Colon (tissue), 2 donors: ENCODE results near the gene ORAI1.
"Not testable (repeated sequence)": the region's sequence is repeated elsewhere in the genome, so short reads cannot be mapped to it uniquely, and the experiment has no call there.

Experiments
- FAIRE-seq: peaks from 2 replicates; lab custom pipeline; 2012; peaks lifted over from hg19 to GRCh38; lab: Jason Lieb, UNC
- donor health status: control.
- donor health status: control.

The ORAI1 gene

DNA sequence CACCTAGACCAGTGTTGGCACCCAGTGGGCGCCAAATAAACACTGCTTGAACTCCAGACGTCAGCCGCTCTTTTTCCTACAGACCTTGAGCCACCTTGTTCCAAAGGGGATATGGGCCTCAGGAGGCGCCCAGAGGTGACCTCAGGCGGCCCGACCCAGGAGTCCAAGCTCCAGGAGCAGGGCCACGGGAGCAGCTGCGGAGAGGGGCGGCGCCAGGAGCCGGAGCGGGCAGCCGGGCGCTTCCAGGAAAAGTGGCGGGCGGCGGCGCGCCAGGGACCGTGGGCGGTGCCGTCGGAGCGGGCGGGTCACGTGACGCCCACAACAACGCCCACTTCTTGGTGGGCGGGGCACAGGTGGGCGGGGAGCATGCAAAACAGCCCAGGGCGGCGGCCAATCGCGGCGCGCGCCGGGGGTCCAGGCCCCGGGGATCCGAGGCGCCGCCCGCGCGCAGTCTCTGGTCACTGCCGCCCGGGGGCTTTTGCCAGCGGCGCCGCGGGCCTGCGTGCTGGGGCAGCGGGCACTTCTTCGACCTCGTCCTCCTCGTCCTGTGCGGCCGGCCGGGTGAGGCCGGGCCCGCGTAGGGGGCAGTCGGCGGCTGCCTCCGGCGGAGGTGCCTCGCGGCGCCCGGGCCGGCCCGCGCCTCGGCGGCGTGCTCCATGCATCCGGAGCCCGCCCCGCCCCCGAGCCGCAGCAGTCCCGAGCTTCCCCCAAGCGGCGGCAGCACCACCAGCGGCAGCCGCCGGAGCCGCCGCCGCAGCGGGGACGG lies at the start of gene ORAI1:
TSS of gene ORAI1 (plus strand) at position 444 of the 766 bp plus-strand sequence.
- FAIRE-seq, result no peak

DNA sequence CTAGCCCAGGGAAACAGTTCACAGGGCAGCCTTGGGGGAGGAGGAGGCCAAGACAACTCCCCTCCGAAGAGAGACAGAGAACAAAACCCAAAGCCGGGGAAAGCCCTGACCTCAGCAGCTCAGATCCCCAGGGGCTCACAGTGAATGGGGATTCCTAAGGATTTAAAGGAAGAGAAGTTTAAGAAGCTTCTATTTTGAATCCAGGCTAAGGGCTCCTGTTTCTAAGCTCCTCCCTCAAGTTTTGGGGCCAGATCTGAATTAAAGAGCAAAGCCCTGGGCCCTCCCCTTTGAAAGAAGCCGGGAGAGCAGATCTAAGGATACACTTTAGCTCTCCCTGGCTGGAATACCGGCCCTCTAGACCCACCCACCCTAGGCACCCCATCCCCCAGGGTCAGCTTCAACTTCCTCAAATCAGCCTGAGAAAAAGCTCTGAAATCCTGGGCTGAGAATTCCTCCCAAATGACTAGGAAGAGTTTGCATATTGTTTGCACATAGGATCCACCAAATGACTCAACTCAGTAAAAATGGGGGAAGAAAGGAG lies 49.4 kb upstream of the ORAI1 start:
- no peak for FAIRE-seq

DNA sequence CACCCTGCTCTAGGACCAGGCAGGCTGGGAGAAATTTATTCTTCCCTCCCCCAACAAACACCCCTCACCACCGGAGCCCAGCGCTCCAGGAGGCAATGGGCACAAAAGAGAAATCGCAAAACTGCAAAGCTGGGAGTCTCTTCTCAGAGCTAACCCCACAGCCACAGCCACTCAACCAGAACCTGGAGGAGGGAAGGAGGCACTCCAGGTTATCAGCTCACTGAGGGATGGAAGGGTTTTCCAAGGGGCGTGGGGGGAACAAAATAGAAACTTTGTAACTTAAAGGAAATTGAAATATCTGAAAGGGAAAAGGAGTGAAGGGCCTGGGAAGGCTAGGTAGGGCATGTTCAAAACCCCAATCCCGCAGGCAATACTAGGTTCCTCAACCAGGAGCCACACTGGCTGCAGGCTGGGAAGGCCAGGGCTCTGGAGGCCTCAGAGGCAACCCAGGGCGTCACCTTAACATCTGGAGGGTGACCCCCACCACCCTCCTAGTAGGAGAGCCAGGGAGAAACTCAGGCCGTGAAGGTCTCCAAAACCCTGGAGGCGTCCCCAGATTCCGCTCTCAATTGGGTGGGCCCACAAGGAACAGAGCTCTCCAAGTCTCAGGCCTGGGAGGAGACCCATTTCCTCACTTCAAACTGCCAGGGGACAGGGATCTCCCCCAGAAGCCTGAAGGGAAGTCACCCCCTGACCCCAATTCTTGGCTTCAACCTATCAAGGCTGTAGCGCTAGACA lies 48.7 kb upstream of the ORAI1 start:
- no peak for FAIRE-seq

DNA sequence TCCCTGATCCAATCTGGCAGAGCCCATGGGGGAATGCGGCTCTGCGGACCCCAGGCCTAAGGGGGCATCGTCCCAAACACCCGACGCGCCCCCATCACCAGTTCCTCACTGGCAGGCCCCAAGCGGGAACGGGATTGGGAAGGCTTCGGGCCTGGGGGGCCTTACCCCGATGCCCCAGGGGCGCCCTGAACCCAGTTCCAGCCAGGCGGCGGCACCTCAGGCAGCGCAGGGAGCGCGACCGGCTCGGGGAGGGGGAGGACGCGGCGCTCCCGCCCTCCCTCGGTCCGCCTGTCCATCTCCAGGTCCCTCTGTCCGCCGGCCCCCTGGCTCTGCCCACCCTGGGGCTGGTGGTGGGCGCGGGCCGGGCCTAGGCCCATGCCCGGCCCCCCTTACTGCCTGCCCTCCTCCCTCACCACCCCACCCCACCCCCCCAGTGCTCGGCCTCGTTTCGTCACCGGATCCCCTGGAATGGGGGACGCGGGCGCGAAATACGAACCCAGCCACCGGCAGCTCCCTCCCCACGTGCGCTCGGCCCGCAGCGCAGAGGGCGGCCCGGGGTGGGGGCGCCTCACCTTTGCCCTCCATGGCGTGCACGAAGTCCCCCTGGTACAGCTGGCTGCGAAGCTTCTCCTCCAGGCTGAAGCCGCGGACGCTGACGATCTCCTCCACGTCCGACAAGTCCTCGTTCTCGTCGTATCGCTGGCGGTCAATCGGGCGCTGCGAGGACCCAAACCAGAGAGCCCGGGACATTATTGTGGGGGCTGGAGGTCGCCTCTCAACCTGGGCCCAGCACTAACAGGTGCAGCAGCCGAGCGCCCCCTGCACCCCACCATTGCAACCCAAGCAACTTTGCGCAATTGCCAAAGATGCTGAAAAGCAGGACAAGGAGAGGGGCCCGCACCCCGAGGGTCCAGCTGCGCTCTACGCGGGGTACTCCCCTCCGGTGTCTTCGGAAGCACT lies 47.8 kb upstream of the ORAI1 start:
- no peak for FAIRE-seq

DNA sequence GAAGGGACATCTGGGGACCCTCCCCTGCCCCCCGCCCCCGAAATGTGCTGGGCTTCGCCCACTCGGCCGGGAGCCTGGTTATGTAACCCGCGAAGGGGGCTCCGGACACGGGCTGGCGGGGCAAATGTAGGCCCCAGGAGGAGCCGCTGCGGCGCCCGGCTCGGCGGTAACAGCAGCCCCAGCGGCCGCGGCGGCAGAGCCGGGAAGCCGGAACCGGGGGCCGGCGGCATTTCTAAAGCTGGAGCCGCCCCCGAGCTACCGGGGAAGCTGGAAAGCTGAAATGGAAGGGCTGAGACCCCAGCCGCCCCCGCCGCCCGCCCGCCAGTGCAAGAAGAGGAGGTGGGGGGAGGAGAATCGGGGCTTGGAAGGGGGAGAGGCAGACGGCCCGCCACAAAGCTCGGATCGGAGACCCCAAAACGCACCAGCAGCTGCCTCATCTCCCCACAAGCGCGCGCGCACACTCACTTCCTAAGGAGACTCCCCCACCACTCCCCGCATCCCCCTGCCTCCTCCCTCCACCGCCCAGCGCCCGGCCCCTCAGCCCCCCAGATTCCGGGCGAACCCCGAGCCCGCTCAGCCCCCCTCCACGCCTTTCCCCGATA lies 47.0 kb upstream of the ORAI1 start:
- no peak for FAIRE-seq

DNA sequence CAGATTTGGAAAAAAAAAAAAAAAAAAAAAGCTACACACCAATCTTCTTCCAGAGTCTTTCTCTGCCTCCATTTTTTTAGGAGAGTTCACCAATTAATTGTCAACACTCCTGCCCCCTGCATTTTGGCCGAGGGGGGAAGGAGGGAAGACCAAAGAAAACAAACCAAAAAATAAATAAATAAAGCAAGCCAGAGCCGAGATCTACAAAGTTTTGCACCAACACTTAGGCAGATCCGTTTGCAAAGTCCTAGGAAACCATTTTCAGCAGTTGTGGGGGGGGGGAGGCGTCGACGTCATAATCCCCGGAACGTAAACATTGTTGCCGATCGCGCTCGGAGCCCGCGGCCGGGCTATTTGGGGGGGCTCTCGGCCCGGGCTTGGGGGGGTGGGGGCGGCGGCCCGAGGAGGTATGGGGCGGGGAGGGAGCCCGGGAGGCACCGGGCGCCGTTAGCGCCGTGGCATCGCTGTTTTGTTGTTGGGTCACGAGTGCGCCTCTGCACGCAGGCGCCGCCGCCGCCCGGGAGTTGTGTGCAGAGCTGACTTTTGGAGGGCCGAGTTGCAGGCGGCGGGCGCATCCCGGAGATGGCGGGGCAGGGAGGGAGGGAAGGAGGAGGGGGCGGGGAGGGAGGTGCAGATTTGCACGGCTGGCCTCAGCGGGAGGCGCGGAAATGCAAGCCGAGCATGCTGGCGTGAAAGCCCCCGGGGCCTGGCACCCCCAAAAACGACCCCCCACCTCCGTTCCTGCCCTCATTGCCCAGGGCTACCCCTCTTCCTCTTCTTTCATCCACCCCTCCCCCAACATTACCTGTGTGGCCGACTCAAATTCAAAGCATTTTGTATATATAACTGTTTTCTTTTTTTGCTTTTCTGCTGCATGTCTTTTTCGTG lies 46.1 kb upstream of the ORAI1 start:
- no peak for FAIRE-seq

DNA sequence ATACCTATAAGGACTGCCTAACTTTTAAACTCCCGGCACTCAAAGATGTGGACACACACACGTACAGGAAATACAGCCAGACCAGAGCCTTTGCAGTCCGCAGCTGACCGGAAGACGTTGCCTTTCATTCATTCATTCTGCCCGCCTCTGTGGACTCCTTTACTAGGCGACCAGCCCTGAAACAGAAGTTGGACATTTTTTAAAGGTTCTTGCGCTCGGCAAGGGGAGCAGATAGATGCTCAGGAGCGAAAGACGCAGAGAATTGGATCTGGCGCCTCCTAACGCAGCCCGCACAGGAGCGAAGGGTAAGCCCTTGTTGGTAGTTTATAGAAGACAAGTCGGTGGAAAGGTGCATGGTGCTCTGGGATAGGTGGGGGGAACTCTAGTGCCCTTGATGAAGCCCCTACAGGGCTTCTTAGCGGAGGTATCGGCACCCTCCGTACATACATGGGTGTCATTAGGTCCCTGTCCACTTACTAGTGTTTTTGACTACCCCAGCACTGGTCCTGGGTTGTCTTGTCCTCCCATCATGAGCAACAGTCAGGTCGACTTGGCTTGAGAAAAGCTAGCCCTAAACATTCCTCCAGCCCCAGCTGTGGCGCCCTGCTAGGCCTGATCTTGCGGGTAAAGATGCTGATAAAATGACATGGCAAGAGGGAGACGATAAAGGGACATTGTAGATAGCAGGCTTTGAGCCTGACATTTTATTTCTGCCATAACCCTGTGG lies 45.2 kb upstream of the ORAI1 start, which contains the start of gene KDM2B:
TSS of gene KDM2B (minus strand) at position 65 of the 727 bp plus-strand sequence. CDS start 112 bp downstream, outside the sequence.
- no peak for FAIRE-seq

DNA sequence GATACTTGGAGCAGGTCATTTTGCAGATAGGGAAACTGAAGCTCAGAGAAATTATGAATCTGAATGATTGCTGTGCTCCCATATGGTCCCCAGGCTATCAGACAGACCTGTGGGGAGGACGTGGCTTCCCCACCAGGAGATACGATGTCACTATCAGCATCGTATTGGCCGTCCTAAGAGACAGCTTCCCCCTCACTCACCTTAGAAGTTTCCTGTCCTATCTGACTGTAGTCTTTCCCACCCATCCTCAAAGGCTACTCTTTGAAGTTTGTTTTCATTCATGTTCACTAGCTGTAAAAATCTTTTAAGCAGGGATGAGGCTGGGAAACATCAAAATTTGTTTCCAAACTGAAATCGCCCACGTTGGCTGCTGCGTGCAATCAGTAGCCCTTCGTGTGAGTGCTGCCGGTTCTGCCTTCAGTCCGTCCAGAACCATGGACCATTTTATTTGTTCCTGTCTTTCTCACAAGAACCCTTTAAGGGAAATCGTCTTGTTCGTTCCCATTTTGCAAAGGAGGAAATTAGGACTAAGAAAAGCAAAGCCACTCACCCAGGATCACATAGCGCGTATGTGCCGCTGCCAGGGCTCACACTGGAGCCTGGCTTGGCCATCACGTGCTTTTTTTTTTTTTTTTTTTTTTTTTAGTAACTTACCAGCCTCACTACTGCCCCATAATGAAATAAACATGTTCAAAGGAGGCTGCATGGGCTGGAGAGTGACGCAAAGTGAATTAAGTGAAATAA lies 44.5 kb upstream of the ORAI1 start:
- no peak for FAIRE-seq

DNA sequence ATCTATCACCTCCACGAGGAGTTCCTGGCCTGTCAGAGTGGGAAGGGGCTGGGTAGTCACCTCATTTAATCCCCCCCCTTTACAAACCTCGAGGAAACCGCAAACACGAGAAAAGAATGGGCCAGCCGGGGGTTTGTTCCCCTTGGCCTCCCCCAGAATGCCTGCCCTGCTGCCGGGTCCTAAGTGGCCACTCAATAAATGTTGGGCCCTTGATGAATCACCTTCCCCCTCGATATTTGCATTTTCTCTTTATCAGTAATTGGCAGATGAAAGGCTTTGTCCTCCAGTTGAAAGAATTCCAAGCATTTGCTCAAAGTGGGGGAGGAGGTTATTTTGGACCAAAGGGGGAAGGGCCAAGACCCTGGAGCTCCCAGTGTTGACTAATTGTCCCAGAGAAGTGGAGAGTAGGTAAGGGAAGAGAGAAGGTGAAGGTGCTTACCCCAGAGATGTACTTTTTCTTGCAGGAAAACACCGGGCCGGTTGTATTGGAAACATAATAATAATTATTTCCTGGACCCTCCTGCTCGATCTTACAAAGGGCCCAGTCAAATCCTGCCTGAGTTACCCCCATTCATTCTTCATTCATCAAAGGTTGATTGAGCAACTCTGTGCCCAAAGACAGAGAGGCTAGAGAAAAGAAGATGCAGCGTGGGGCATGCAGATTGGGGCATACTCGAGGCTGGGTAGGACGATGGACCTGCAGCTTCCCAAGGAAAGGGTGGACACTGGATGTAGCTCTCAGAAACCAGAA lies 43.6 kb upstream of the ORAI1 start:
- no peak for FAIRE-seq

DNA sequence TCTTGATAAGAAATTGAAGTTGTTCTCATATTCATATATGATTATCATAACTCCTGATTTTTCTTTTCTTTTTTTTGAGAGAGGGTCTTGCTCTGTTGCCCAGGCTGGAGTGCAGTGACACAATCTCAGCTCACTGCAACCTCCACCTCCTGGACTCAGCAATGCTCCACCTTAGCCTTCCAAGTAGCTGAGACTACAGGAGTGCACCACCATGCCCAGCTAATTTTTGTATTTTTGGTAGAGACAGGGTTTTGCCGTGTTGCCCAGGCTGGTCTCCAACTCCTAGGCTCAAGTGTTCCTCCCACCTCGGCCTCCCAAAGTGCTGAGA lies 43.0 kb upstream of the ORAI1 start:
- FAIRE-seq, result not testable (repeated sequence)

DNA sequence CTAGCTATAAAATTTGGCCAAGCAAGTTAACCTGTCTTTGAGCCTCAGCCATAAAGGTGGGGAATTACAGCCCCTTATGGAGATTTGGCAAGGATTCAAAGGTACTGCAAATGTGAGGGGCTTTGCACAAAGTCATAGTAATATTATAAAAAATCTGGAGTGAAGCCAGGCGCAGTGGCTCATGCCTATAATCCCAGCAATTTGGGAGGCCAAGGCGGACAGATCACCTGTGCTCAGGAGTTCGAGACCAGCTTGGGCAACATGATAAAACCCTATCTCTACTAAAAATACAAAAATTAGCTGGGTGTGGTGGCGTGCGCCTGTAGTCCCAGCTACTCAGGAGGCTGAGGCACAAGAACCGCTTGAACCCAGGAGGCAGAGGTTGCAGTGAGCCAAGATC lies 41.4 kb upstream of the ORAI1 start:
- not testable (repeated sequence) for FAIRE-seq

DNA sequence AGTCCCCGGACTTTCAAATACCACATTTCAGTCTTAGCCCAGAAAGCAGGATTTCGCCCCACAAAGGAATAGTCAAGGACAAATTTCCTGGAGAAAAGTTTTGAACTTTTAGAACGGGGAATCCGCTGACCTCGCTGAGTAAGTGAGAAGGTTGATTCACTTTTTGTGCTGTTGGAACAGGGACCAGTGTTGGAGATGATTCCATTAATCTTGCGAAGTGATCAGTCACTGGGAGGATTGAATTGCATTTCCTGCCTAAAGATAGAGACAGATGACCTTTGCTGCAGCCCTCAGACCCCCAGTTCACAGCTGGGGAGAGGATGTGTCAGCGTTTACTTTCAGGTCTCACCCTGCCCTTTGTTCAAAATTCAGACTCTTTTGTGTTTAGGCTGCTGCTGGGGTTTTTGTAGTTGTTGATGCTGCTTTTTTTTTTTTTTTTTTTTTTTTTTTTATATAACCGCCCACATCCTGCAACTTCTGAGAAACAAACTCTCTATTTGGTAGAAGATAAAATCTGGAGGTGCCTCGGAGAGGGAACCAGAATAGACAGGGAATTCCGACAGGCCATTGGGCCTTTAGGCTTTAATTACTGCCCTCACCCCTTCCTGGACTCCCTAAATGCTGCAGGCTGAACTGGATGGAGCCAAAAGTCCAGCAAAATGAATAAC lies 35.7 kb upstream of the ORAI1 start:
- no peak for FAIRE-seq

DNA sequence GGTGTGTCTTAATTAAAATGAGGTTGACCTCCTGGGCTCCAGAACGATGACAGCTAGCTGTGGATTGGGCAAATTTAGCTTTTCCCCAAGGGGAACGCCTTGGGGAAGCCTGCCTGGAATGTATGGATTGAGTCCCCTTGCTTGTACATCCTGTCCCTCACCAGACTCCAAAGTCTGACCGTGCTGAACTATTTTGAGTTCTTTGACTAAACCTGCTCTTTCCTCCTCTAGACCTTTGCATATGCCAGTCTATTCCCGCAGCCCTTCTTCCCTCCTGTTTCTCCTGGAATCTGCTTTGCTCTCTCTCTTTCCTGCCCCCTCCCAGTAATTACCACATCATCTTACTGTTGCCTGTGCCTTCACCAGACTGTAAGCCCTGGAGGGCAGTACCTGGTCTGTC lies 34.0 kb upstream of the ORAI1 start:
- no peak for FAIRE-seq

DNA sequence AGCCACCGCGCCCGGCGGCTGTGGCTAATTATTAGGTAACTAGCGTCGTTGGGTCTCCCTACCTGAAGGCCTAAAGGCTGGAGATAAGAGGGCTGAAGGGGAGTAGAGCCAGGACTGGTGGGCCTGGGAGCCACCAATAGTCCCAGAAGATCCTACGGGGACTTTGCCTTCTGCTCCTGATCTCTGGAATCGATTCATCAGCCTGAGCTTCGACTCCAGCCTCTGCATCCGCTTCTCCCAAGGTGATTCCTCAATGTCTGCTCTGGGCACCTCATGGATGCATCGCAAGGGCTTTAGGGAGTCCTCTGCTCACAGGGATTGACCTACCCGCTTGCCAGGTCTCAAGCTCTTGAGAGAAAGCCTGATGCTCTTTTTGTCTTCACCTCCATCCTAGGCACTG lies 30.8 kb upstream of the ORAI1 start:
- no peak for FAIRE-seq

DNA sequence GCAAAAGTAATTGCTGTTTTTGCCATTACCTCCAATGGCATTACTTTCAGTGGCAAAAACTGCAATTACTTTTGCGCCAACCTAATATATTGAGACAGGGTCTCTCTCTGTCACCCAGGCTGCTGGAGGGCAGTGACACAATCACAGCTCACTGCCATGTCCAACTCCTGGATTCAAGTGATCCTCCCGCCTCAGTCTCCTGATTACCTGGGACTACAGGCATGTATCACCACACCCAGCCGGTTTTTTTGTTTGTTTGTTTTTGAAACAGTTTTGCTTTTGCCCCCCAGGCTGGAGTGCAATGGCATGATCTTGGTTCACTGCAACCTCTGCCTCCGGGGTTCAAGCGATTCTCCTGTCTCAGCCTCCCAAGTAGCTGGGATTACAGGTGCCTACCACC lies 29.8 kb upstream of the ORAI1 start:
- FAIRE-seq, result no peak

DNA sequence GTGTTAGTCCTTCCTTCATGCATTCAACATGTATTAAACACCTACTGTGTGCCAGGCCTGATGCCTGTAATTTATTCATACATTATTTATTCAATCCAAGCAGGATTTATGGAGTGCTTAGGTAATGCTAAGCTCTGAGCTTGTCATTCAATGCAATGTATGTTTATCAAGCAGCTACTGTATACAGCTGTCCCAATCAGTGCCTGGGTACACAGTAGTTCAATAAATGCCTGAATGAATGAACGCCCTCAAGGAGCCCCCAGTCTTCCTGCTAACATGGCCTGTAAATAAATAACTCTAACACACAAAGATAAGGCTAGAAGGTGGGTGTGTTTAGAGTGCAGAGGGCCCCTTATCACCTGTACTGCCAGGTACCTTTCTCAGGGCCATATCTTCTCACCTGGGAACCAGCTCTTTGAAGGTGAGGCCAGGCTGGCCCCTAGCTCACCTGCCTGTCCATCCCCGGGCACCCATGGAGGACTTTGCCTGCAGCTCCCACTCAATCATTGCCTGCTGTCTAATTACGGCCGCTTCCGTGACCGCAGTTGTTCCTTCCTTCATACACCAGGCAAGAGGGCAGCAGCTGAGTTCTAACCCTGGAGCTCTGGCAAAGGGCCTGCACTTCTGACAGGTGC lies 25.5 kb upstream of the ORAI1 start:
- no peak for FAIRE-seq

DNA sequence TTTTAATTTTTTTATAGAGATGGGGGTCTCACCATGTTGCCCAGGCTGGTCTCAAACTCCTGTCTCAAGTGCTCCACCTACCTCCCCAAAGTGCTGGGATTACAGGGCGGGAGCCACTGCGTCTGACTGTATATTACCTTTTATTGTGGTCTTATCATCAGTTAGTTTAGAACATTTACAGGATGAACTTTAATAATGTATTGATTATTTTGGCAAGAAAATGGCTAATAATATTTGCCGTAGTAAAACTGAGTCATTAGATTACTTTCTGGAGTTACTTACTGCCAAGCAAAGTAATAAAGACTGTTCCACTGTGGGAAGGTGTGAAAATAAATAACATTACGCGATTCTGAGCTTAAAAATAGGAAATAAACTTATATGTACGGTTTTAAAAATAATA lies 23.6 kb upstream of the ORAI1 start:
- no peak for FAIRE-seq

DNA sequence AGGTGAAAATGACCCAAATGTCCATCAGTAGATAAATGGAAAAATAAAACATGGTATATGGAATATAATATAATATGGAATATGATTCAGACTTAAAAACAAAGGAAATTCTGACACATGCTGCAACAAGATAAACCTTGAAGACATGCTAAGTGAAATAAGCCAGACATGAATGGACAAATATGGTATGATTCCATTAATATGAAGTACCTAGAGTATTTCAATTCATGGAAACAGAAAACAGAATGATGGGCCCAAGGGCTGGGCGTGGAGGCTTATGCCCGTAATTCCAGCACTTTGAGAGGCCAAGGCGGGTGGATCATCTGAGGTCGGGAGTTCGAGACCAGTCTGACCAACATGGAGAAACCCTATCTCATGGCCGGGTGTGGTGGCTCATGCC lies 22.7 kb upstream of the ORAI1 start:
- no peak for FAIRE-seq
